GM23338 (cell line): ENCODE results near the gene DRC7. TPM values are rescaled to one million over a fixed set of nuclear protein-coding genes. Genes with fewer than 3 reads are reported as not detected.

Source experiments
- ATAC-seq: fragments of 200-7000 bp; cut with Tn5 transposase; 3 replicates; pipeline ENCODE4 v1.9.1; 2020
- DNase-seq: peaks from one replicate; pipeline ENCODE4 v3.0.0-alpha.2; 2015; ENCODE audit warnings: low spot score
- H2AFZ ChIP-seq: fragments of 200-600 bp; sonication (generic); 2 replicates; pipeline ENCODE4 v1.8.0; 2016; ENCODE audit warnings: antibody characterized with exemption, mild to moderate bottlenecking, moderate library complexity
- H3F3A ChIP-seq: fragments of 200-600 bp; sonication (generic); replicated peaks from 2 replicates; pipeline ENCODE4 v1.8.0; 2017; ENCODE audit warnings: antibody characterized with exemption, mixed run types, low read depth
- H3K27ac ChIP-seq: fragments of 200-600 bp; sonication (generic); 2 replicates; pipeline ENCODE4 v1.6.1; 2016; ENCODE audit warnings: low read depth
- H3K27me3 ChIP-seq: fragments of 200-600 bp; sonication (generic); 2 replicates; pipeline ENCODE4 v1.8.0; 2016; ENCODE audit warnings: mild to moderate bottlenecking, mixed run types, moderate library complexity; ENCODE audit not compliant: insufficient read depth
- H3K36me3 ChIP-seq: fragments of 200-600 bp; sonication (generic); 2 replicates; pipeline ENCODE4 v1.8.0; 2016; ENCODE audit warnings: mild to moderate bottlenecking; ENCODE audit not compliant: insufficient read depth
- H3K4me1 ChIP-seq: fragments of 200-600 bp; sonication (generic); 2 replicates; pipeline ENCODE4 v1.8.0; 2016; ENCODE audit warnings: mild to moderate bottlenecking, moderate library complexity; ENCODE audit not compliant: insufficient read depth
- H3K4me2 ChIP-seq: fragments of 200-600 bp; sonication (generic); 2 replicates; pipeline ENCODE4 v1.7.1; 2017; ENCODE audit warnings: mixed run types
- H3K4me3 ChIP-seq: fragments of 200-600 bp; sonication (generic); 2 replicates; pipeline ENCODE4 v1.6.1; 2016; ENCODE audit warnings: mixed run types
- H3K79me2 ChIP-seq: fragments of 200-600 bp; sonication (generic); replicated peaks from 2 replicates; pipeline ENCODE4 v1.8.0; 2017; ENCODE audit warnings: mild to moderate bottlenecking; ENCODE audit not compliant: insufficient read depth
- H3K9me2 ChIP-seq: fragments of 200-600 bp; sonication (generic); 2 replicates; pipeline ENCODE4 v1.8.0; 2017; ENCODE audit not compliant: insufficient read depth
- H4K20me1 ChIP-seq: fragments of 200-600 bp; sonication (generic); replicated peaks from 2 replicates; pipeline ENCODE4 v1.8.0; 2017; ENCODE audit warnings: mild to moderate bottlenecking; ENCODE audit not compliant: insufficient read depth
- H3K27ac Mint-ChIP-seq: 2 replicates; pipeline ENCODE4 v1.8.0; 2020; ENCODE audit warnings: inconsistent platforms, mild to moderate bottlenecking, moderate library complexity, mixed read lengths
- H3K27me3 Mint-ChIP-seq: 3 replicates; pipeline ENCODE4 v1.8.0; 2022; ENCODE audit warnings: low read depth, mild to moderate bottlenecking, moderate library complexity, mixed read lengths, inconsistent platforms; ENCODE audit not compliant: insufficient read depth, poor library complexity
- H3K36me3 Mint-ChIP-seq: 3 replicates; pipeline ENCODE4 v1.8.0; 2021; ENCODE audit warnings: low read depth, mild to moderate bottlenecking, inconsistent platforms, moderate library complexity, mixed read lengths
- H3K4me1 Mint-ChIP-seq: 3 replicates; pipeline ENCODE4 v1.8.0; 2020; ENCODE audit warnings: mild to moderate bottlenecking, inconsistent platforms, mixed read lengths
- H3K4me3 Mint-ChIP-seq: 3 replicates; pipeline ENCODE4 v1.8.0; 2021; ENCODE audit warnings: moderate library complexity, mild to moderate bottlenecking, inconsistent platforms, mixed read lengths
- H3K9me3 Mint-ChIP-seq: 3 replicates; pipeline ENCODE4 v1.8.0; 2020; ENCODE audit warnings: moderate library complexity, mild to moderate bottlenecking, inconsistent platforms, mixed read lengths
- CREB1 ChIP-seq: fragments of 250-450 bp; sonication (Bioruptor Pico); IDR thresholded peaks from 2 replicates; pipeline ENCODE4 v1.5.0; 2020; ENCODE audit warnings: low read depth, mild to moderate bottlenecking, moderate library complexity
- CTCF ChIP-seq, 2 experiments: fragments of 200-600 bp in 1 of 2; sonication (generic) in 1 of 2; conservative IDR thresholded peaks; 2 replicates each; pipeline versions ENCODE4 v1.5.1 to v1.6.1; 2016 to 2017; ENCODE audit warnings: antibody characterized with exemption in 2 of 2, low read depth in 2 of 2, mild to moderate bottlenecking in 2 of 2, moderate library complexity in 1 of 2
- EZH2 ChIP-seq: fragments of 200-600 bp; sonication (generic); IDR thresholded peaks from one replicate; pipeline ENCODE4 v1.8.0; 2017; ENCODE audit warnings: antibody characterized with exemption, mild to moderate bottlenecking, low read depth; ENCODE audit not compliant: unreplicated experiment
- EZH2phosphoT487 ChIP-seq: fragments of 200-600 bp; sonication (generic); IDR thresholded peaks from one replicate; pipeline ENCODE4 v1.8.1; 2018; ENCODE audit warnings: antibody characterized with exemption; ENCODE audit not compliant: unreplicated experiment
- JUNB ChIP-seq: IDR thresholded peaks from one replicate; pipeline ENCODE4 v1.6.1; 2016; ENCODE audit warnings: antibody characterized with exemption; ENCODE audit not compliant: unreplicated experiment
- NANOG ChIP-seq: IDR thresholded peaks from 2 replicates; pipeline ENCODE4 v1.6.1; 2016; ENCODE audit warnings: antibody characterized with exemption, borderline replicate concordance
- POLR2AphosphoS5 ChIP-seq: IDR thresholded peaks from 2 replicates; pipeline ENCODE4 v1.6.1; 2016; ENCODE audit warnings: antibody characterized with exemption, low read depth
- STAT1 ChIP-seq: IDR thresholded peaks from one replicate; pipeline ENCODE4 v1.6.1; 2016; ENCODE audit warnings: antibody characterized with exemption; ENCODE audit not compliant: unreplicated experiment
- ZNF114 ChIP-seq: fragments of 250-450 bp; sonication (Bioruptor Pico); IDR thresholded peaks from 2 replicates; pipeline ENCODE4 v1.5.0; 2020; ENCODE audit warnings: mild to moderate bottlenecking, moderate library complexity
- ZNF331 ChIP-seq: fragments of 250-450 bp; sonication (Bioruptor Pico); IDR thresholded peaks from 2 replicates; pipeline ENCODE4 v1.5.0; 2020; ENCODE audit warnings: low read depth, mild to moderate bottlenecking, moderate library complexity
- polyA plus RNA-seq: library from polyadenylated mRNA; unstranded; fragments of >200 nt; fragmentation: Nextera tagmentation; extraction: Ambion mirVana; gene quantifications from 2 replicates; pipeline ENCODE4 v1.2.1, GENCODE V29; 2016
- total RNA-seq: library from RNA; depleted of rRNA; stranded (reverse); fragments of >200 nt; shearing (Covaris generic); gene quantifications from 2 replicates; pipeline ENCODE4 v1.2.3, GENCODE V29; 2014
- TF ChIP-seq, protein P1 (sequence below): IDR thresholded peaks from one replicate; pipeline ENCODE4 v1.6.1; 2018; ENCODE audit warnings: antibody characterized with exemption; ENCODE audit not compliant: unreplicated experiment
- TF ChIP-seq, protein P2 (sequence below): fragments of 250-450 bp; sonication (Bioruptor Pico); IDR thresholded peaks from 2 replicates; pipeline ENCODE4 v1.5.0; 2020; ENCODE audit warnings: mild to moderate bottlenecking, moderate library complexity
- TF ChIP-seq, protein P3 (sequence below): IDR thresholded peaks from 2 replicates; pipeline ENCODE4 v1.6.1; 2016; ENCODE audit warnings: antibody characterized with exemption

The DRC7 gene
- total and polyA plus RNA-seq, 2 experiments from 2014 or later = not detected

GRCh38 chr16:57740423-57741071 is 45.9 kb downstream of the DRC7 start:
- TF ChIP-seq EZH2 = no peak
- TF ChIP-seq, protein P1, sequence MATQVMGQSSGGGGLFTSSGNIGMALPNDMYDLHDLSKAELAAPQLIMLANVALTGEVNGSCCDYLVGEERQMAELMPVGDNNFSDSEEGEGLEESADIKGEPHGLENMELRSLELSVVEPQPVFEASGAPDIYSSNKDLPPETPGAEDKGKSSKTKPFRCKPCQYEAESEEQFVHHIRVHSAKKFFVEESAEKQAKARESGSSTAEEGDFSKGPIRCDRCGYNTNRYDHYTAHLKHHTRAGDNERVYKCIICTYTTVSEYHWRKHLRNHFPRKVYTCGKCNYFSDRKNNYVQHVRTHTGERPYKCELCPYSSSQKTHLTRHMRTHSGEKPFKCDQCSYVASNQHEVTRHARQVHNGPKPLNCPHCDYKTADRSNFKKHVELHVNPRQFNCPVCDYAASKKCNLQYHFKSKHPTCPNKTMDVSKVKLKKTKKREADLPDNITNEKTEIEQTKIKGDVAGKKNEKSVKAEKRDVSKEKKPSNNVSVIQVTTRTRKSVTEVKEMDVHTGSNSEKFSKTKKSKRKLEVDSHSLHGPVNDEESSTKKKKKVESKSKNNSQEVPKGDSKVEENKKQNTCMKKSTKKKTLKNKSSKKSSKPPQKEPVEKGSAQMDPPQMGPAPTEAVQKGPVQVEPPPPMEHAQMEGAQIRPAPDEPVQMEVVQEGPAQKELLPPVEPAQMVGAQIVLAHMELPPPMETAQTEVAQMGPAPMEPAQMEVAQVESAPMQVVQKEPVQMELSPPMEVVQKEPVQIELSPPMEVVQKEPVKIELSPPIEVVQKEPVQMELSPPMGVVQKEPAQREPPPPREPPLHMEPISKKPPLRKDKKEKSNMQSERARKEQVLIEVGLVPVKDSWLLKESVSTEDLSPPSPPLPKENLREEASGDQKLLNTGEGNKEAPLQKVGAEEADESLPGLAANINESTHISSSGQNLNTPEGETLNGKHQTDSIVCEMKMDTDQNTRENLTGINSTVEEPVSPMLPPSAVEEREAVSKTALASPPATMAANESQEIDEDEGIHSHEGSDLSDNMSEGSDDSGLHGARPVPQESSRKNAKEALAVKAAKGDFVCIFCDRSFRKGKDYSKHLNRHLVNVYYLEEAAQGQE = no peak
- TF ChIP-seq, protein P2, sequence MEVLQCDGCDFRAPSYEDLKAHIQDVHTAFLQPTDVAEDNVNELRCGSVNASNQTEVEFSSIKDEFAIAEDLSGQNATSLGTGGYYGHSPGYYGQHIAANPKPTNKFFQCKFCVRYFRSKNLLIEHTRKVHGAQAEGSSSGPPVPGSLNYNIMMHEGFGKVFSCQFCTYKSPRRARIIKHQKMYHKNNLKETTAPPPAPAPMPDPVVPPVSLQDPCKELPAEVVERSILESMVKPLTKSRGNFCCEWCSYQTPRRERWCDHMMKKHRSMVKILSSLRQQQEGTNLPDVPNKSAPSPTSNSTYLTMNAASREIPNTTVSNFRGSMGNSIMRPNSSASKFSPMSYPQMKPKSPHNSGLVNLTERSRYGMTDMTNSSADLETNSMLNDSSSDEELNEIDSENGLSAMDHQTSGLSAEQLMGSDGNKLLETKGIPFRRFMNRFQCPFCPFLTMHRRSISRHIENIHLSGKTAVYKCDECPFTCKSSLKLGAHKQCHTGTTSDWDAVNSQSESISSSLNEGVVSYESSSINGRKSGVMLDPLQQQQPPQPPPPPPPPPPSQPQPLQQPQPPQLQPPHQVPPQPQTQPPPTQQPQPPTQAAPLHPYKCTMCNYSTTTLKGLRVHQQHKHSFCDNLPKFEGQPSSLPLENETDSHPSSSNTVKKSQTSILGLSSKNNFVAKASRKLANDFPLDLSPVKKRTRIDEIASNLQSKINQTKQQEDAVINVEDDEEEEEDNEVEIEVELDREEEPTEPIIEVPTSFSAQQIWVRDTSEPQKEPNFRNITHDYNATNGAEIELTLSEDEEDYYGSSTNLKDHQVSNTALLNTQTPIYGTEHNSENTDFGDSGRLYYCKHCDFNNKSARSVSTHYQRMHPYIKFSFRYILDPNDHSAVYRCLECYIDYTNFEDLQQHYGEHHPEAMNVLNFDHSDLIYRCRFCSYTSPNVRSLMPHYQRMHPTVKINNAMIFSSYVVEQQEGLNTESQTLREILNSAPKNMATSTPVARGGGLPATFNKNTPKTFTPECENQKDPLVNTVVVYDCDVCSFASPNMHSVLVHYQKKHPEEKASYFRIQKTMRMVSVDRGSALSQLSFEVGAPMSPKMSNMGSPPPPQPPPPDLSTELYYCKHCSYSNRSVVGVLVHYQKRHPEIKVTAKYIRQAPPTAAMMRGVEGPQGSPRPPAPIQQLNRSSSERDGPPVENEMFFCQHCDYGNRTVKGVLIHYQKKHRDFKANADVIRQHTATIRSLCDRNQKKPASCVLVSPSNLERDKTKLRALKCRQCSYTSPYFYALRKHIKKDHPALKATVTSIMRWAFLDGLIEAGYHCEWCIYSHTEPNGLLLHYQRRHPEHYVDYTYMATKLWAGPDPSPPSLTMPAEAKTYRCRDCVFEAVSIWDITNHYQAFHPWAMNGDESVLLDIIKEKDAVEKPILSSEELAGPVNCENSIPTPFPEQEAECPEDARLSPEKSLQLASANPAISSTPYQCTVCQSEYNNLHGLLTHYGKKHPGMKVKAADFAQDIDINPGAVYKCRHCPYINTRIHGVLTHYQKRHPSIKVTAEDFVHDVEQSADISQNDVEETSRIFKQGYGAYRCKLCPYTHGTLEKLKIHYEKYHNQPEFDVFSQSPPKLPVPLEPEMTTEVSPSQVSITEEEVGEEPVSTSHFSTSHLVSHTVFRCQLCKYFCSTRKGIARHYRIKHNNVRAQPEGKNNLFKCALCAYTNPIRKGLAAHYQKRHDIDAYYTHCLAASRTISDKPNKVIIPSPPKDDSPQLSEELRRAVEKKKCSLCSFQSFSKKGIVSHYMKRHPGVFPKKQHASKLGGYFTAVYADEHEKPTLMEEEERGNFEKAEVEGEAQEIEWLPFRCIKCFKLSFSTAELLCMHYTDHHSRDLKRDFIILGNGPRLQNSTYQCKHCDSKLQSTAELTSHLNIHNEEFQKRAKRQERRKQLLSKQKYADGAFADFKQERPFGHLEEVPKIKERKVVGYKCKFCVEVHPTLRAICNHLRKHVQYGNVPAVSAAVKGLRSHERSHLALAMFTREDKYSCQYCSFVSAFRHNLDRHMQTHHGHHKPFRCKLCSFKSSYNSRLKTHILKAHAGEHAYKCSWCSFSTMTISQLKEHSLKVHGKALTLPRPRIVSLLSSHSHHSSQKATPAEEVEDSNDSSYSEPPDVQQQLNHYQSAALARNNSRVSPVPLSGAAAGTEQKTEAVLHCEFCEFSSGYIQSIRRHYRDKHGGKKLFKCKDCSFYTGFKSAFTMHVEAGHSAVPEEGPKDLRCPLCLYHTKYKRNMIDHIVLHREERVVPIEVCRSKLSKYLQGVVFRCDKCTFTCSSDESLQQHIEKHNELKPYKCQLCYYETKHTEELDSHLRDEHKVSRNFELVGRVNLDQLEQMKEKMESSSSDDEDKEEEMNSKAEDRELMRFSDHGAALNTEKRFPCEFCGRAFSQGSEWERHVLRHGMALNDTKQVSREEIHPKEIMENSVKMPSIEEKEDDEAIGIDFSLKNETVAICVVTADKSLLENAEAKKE = no peak
- no peak for TF ChIP-seq EZH2phosphoT487
- TF ChIP-seq, protein P3, sequence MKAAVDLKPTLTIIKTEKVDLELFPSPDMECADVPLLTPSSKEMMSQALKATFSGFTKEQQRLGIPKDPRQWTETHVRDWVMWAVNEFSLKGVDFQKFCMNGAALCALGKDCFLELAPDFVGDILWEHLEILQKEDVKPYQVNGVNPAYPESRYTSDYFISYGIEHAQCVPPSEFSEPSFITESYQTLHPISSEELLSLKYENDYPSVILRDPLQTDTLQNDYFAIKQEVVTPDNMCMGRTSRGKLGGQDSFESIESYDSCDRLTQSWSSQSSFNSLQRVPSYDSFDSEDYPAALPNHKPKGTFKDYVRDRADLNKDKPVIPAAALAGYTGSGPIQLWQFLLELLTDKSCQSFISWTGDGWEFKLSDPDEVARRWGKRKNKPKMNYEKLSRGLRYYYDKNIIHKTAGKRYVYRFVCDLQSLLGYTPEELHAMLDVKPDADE = no peak
- no peak for TF ChIP-seq STAT1
- no peak for TF ChIP-seq ZNF331 (CRISPR knock-in tag)
- TF ChIP-seq NANOG = no peak
- TF ChIP-seq POLR2AphosphoS5 = no peak
- TF ChIP-seq CREB1 = no peak
- no peak for TF ChIP-seq CTCF (conservative IDR thresholded peaks at IDR 0.05; ENCODE audit: low read depth in 2 of 2)
- no peak for TF ChIP-seq ZNF114
- no peak for TF ChIP-seq JUNB
- no peaks in the 10 kb centered on the region for H3F3A ChIP-seq
- H3K36me3 ChIP-seq = 0 out of 2 replicates have a peak, but pooled peaks cover 7% of the 10 kb centered on the region
- H3K79me2 ChIP-seq = peaks cover 7% of the 10 kb centered on the region
- H2AFZ ChIP-seq = no peak overlapping the region
- H3K4me3 Mint-ChIP-seq = no peak overlapping the region
- no peaks in the 10 kb centered on the region for H3K9me2 ChIP-seq
- no peak overlapping the region for H3K27ac ChIP-seq
- peaks cover 26% of the 10 kb centered on the region for H3K36me3 Mint-ChIP-seq
- H3K9me3 Mint-ChIP-seq = no peaks in the 10 kb centered on the region
- no peak overlapping the region for H3K4me2 ChIP-seq
- H3K4me3 ChIP-seq = no peak overlapping the region
- no peak overlapping the region for H3K27ac Mint-ChIP-seq
- H3K4me1 ChIP-seq = peaks cover 8% of the 10 kb centered on the region; the same call in 1 of the 2 replicates
- peaks cover 11% of the 10 kb centered on the region for H3K4me1 Mint-ChIP-seq
- H3K27me3 ChIP-seq = no peaks in the 10 kb centered on the region
- H3K27me3 Mint-ChIP-seq = peaks cover 8% of the 10 kb centered on the region
- H4K20me1 ChIP-seq = no peaks in the 10 kb centered on the region; the same call in 1 of the 2 replicates
- no peak for DNase-seq
- no peak for ATAC-seq
